Activated CD4-positive, CD25-positive, alpha-beta regulatory T cell (primary cell): ENCODE results near the gene SLC19A1.

Experiments used
- DNase-seq, 4 experiments: peaks; one replicate each; lab custom pipeline; 2025; lab: John Stamatoyannopoulos, UW

SLC19A1 gene

GRCh38 chr21:45542242-45542666 lies at the start of gene SLC19A1:
Gene SLC19A1, minus strand, starts transcription at chr21:45542440. Its CDS starts 4,481 bp downstream, at chr21:45537959.
- DNase-seq: peak; percentile 55 to 64 (median 61)

GRCh38 chr21:45591619-45592207 lies 49.5 kb upstream of the SLC19A1 start:
- DNase-seq: no peak

GRCh38 chr21:45590726-45591618 lies 48.7 kb upstream of the SLC19A1 start:
- peak in 2 of 4 experiments; percentile 32 to 44 for DNase-seq

- peak; percentile 57 to 71 (median 62) for DNase-seq
Observed at GRCh38 chr21:45590246-45590725, 48.0 kb upstream of the SLC19A1 start.

- DNase-seq: no peak
Observed at GRCh38 chr21:45589686-45590245, 47.5 kb upstream of the SLC19A1 start.

- no peak for DNase-seq
Observed at GRCh38 chr21:45588871-45589491, 46.7 kb upstream of the SLC19A1 start.

- no peak for DNase-seq
Observed at GRCh38 chr21:45588086-45588825, 46.0 kb upstream of the SLC19A1 start.

- DNase-seq: no peak
Observed at GRCh38 chr21:45586289-45586858, 44.1 kb upstream of the SLC19A1 start.

GRCh38 chr21:45584786-45585185 lies 42.5 kb upstream of the SLC19A1 start:
- DNase-seq: no peak

- no peak for DNase-seq
Observed at GRCh38 chr21:45583831-45584509, 41.7 kb upstream of the SLC19A1 start.

GRCh38 chr21:45582128-45582527 lies 39.9 kb upstream of the SLC19A1 start:
- DNase-seq: no peak

GRCh38 chr21:45581322-45581712 lies 39.1 kb upstream of the SLC19A1 start:
- no peak for DNase-seq

GRCh38 chr21:45580576-45581321 lies 38.5 kb upstream of the SLC19A1 start:
- DNase-seq: no peak

GRCh38 chr21:45580181-45580575 lies 37.9 kb upstream of the SLC19A1 start:
- DNase-seq: no peak

- DNase-seq: no peak
Observed at GRCh38 chr21:45579383-45580180, 37.3 kb upstream of the SLC19A1 start.

GRCh38 chr21:45578811-45579381 lies 36.7 kb upstream of the SLC19A1 start:
- no peak for DNase-seq

GRCh38 chr21:45578176-45578801 lies 36.0 kb upstream of the SLC19A1 start:
- no peak for DNase-seq

GRCh38 chr21:45577801-45578175 lies 35.5 kb upstream of the SLC19A1 start:
- DNase-seq: no peak
